Measurements from ENCODE around the gene DNAH7.

GRCh38 chr2:195907474-195907873, 161.2 kb downstream of the DNAH7 start:
- TF ChIP-seq EZH2 (IDR thresholded peaks at IDR 0.05; ENCODE audit: insufficient read depth, low read length), result no peak
- TF ChIP-seq CTCF (IDR thresholded peaks at IDR 0.05; ENCODE audit: insufficient read depth, low read depth, low read length), result no peak
